Measurements from ENCODE around the gene CNTN5.

GRCh38 chr11:99632969-99633368 is 612.2 kb downstream of the CNTN5 start:
- TF ChIP-seq POLR2A (IDR thresholded peaks at IDR 0.05; ENCODE audit: low read length) (no peak), GATA1 (IDR thresholded peaks at IDR 0.05; ENCODE audit: low read depth, low read length) (no peak)
